ENCODE measurements around the gene FAM168A. TPM values are rescaled to one million over a fixed set of nuclear protein-coding genes. Genes with fewer than 3 reads are reported as not detected.

Gene FAM168A
- total and polyA plus RNA-seq, 2 of the 8 experiments (the other 6 are each of a cell fraction or from before 2014, with no cell fraction given), result 17.1 to 21.6 TPM

GRCh38 chr11:73622926-73623593, 25.1 kb upstream of the FAM168A start (continued):
- TF ChIP-seq, protein P1, sequence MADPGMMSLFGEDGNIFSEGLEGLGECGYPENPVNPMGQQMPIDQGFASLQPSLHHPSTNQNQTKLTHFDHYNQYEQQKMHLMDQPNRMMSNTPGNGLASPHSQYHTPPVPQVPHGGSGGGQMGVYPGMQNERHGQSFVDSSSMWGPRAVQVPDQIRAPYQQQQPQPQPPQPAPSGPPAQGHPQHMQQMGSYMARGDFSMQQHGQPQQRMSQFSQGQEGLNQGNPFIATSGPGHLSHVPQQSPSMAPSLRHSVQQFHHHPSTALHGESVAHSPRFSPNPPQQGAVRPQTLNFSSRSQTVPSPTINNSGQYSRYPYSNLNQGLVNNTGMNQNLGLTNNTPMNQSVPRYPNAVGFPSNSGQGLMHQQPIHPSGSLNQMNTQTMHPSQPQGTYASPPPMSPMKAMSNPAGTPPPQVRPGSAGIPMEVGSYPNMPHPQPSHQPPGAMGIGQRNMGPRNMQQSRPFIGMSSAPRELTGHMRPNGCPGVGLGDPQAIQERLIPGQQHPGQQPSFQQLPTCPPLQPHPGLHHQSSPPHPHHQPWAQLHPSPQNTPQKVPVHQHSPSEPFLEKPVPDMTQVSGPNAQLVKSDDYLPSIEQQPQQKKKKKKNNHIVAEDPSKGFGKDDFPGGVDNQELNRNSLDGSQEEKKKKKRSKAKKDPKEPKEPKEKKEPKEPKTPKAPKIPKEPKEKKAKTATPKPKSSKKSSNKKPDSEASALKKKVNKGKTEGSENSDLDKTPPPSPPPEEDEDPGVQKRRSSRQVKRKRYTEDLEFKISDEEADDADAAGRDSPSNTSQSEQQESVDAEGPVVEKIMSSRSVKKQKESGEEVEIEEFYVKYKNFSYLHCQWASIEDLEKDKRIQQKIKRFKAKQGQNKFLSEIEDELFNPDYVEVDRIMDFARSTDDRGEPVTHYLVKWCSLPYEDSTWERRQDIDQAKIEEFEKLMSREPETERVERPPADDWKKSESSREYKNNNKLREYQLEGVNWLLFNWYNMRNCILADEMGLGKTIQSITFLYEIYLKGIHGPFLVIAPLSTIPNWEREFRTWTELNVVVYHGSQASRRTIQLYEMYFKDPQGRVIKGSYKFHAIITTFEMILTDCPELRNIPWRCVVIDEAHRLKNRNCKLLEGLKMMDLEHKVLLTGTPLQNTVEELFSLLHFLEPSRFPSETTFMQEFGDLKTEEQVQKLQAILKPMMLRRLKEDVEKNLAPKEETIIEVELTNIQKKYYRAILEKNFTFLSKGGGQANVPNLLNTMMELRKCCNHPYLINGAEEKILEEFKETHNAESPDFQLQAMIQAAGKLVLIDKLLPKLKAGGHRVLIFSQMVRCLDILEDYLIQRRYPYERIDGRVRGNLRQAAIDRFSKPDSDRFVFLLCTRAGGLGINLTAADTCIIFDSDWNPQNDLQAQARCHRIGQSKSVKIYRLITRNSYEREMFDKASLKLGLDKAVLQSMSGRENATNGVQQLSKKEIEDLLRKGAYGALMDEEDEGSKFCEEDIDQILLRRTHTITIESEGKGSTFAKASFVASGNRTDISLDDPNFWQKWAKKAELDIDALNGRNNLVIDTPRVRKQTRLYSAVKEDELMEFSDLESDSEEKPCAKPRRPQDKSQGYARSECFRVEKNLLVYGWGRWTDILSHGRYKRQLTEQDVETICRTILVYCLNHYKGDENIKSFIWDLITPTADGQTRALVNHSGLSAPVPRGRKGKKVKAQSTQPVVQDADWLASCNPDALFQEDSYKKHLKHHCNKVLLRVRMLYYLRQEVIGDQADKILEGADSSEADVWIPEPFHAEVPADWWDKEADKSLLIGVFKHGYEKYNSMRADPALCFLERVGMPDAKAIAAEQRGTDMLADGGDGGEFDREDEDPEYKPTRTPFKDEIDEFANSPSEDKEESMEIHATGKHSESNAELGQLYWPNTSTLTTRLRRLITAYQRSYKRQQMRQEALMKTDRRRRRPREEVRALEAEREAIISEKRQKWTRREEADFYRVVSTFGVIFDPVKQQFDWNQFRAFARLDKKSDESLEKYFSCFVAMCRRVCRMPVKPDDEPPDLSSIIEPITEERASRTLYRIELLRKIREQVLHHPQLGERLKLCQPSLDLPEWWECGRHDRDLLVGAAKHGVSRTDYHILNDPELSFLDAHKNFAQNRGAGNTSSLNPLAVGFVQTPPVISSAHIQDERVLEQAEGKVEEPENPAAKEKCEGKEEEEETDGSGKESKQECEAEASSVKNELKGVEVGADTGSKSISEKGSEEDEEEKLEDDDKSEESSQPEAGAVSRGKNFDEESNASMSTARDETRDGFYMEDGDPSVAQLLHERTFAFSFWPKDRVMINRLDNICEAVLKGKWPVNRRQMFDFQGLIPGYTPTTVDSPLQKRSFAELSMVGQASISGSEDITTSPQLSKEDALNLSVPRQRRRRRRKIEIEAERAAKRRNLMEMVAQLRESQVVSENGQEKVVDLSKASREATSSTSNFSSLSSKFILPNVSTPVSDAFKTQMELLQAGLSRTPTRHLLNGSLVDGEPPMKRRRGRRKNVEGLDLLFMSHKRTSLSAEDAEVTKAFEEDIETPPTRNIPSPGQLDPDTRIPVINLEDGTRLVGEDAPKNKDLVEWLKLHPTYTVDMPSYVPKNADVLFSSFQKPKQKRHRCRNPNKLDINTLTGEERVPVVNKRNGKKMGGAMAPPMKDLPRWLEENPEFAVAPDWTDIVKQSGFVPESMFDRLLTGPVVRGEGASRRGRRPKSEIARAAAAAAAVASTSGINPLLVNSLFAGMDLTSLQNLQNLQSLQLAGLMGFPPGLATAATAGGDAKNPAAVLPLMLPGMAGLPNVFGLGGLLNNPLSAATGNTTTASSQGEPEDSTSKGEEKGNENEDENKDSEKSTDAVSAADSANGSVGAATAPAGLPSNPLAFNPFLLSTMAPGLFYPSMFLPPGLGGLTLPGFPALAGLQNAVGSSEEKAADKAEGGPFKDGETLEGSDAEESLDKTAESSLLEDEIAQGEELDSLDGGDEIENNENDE (IDR thresholded peaks at IDR 0.05; ENCODE audit: insufficient replicate concordance, low read length), result no peak
- TF ChIP-seq SRF (IDR thresholded peaks at IDR 0.05; ENCODE audit: low read depth, low read length) (no peak), TAF7 (optimal IDR thresholded peaks at IDR 0.05; ENCODE audit: borderline replicate concordance, low read depth, low read length) (no peak), CEBPB (IDR thresholded peaks at IDR 0.05; ENCODE audit: low read depth, low read length) (no peak), E2F6 (IDR thresholded peaks at IDR 0.05) (no peak), EZH2 (IDR thresholded peaks at IDR 0.05; ENCODE audit: low read depth, low read length, severe bottlenecking) (no peak)

All from H1 (cell line).